ENCODE measurements around the gene TRIM71.

- TF ChIP-seq POLR2A (IDR thresholded peaks at IDR 0.05; ENCODE audit: low read length) (no peak), GATA1 (IDR thresholded peaks at IDR 0.05; ENCODE audit: low read depth, low read length) (no peak)
Measured at GRCh38 chr3:32780071-32780734, 37.6 kb upstream of the TRIM71 start.
